ENCODE measurements around the gene TP53. TPM values are rescaled to one million over a fixed set of nuclear protein-coding genes. Genes with fewer than 3 reads are reported as not detected.
A peak's percentile ranks its signal among the peaks of the same experiment; 100 is the strongest.

The TP53 gene
- total and polyA plus RNA-seq, 10 of the 15 experiments (the other 5 are each of a cell fraction or from before 2014, with no cell fraction given), result 35.6 to 162 (median 75.9) TPM

- TF ChIP-seq ATF3 (IDR thresholded peaks at IDR 0.05; ENCODE audit: borderline replicate concordance, extremely low read depth, low read depth, low read length), result no peak; the same call in 1 of the 2 replicates
- no peak for TF ChIP-seq ZZZ3 (IDR thresholded peaks at IDR 0.05; ENCODE audit: control insufficient read depth, insufficient read length, low read depth)
- no peak; the same call in 1 of the 2 replicates for TF ChIP-seq NBN (IDR thresholded peaks at IDR 0.05)
- TF ChIP-seq RAD51 (IDR thresholded peaks at IDR 0.05), result no peak
- TF ChIP-seq BMI1 (IDR thresholded peaks at IDR 0.05; ENCODE audit: borderline replicate concordance), result no peak
- TF ChIP-seq TCF7 (IDR thresholded peaks at IDR 0.05; ENCODE audit: borderline replicate concordance), result no peak
- TF ChIP-seq PAX8 (IDR thresholded peaks at IDR 0.05), result 0 out of 2 replicates have a peak, but pooled peaks have one; percentile 36
- no peak for TF ChIP-seq CBFB (IDR thresholded peaks at IDR 0.05; ENCODE audit: low read depth)
- no peak for TF ChIP-seq SPI1 (IDR thresholded peaks at IDR 0.05; ENCODE audit: borderline replicate concordance, insufficient read depth, low read depth, low read length)
- no peak for TF ChIP-seq SREBF2 (IDR thresholded peaks at IDR 0.05; ENCODE audit: low read length)
- no peak for TF ChIP-seq MAX (IDR thresholded peaks at IDR 0.05; ENCODE audit: low read depth, low read length)
- TF ChIP-seq ATF7 (IDR thresholded peaks at IDR 0.05; ENCODE audit: low read depth), result no peak; the same call in 1 of the 2 replicates
- TF ChIP-seq KLF5 (IDR thresholded peaks at IDR 0.05; ENCODE audit: partially characterized antibody), result peak; percentile 52
- peak; percentile 24 to 41; a peak in 1 of 4 replicates for TF ChIP-seq BHLHE40 (IDR thresholded peaks at IDR 0.05; ENCODE audit: borderline replicate concordance in 1 of 2, low read depth in 2 of 2, low read length in 1 of 2)
- TF ChIP-seq TCF12 (IDR thresholded peaks at IDR 0.05; ENCODE audit: low read depth, low read length), result 0 out of 2 replicates have a peak, but pooled peaks have one; percentile 26
- TF ChIP-seq ZNF207 (IDR thresholded peaks at IDR 0.05; ENCODE audit: borderline replicate concordance), result peak; percentile 81; the same call in 1 of the 2 replicates
- TF ChIP-seq STAT3 (IDR thresholded peaks at IDR 0.05; ENCODE audit: low read depth, low read length), result no peak
- TF ChIP-seq SREBF1 (IDR thresholded peaks at IDR 0.05; ENCODE audit: low read length), result no peak
- TF ChIP-seq REST (IDR thresholded peaks at IDR 0.05; ENCODE audit: low read depth, low read length), result no peak
- TF ChIP-seq ZNF592 (IDR thresholded peaks at IDR 0.05), result no peak
- TF ChIP-seq IRF4 (IDR thresholded peaks at IDR 0.05; ENCODE audit: low read depth, low read length), result no peak
These were observed 868 bp upstream of the TP53 start, which contains the start of gene WRAP53 (continued) for GRCh38 chr17:7687908-7688807.

All from GM12878 (cell line).